Stomach smooth muscle (tissue), 2 donors: Measurements from ENCODE around the gene LEMD3.

ENCODE experiments used
- H3K27ac ChIP-seq: one replicate; pipeline ENCODE4 v1.7.0; 2013; ENCODE audit warnings: mild to moderate bottlenecking, low read length, inconsistent platforms
- H3K27me3 ChIP-seq, 2 donors: one replicate each; pipeline ENCODE4 v1.7.0; 2013; ENCODE audit warnings: low read length in 2 of 2; ENCODE audit not compliant: insufficient read depth in 2 of 2, control insufficient read depth in 1 of 2
- H3K36me3 ChIP-seq, 2 donors: one replicate each; pipeline ENCODE4 v1.7.0; 2013; ENCODE audit warnings: low read length in 2 of 2; ENCODE audit not compliant: control insufficient read depth in 2 of 2, insufficient read depth in 2 of 2
- H3K4me1 ChIP-seq: one replicate; pipeline ENCODE4 v1.7.0; 2013; ENCODE audit warnings: low read length; ENCODE audit not compliant: control insufficient read depth, insufficient read depth
- H3K4me3 ChIP-seq, 2 donors: one replicate each; pipeline ENCODE4 v1.7.0; 2013; ENCODE audit warnings: low read length in 2 of 2
- H3K9ac ChIP-seq, 2 donors: one replicate each; pipeline ENCODE4 v1.7.0; 2013; ENCODE audit warnings: low read length in 2 of 2, mild to moderate bottlenecking in 1 of 2
- H3K9me3 ChIP-seq, 2 donors: one replicate each; pipeline ENCODE4 v1.7.0; 2013; ENCODE audit warnings: low read length in 2 of 2; ENCODE audit not compliant: control insufficient read depth in 2 of 2
- donor health status: healthy.
- donor health status: Pancreatic carcinoma.

LEMD3 gene

GRCh38 chr12:65169320-65170208 lies at the start of gene LEMD3:
TSS of gene LEMD3 (plus strand) at chr12:65169583. CDS start at chr12:65169597, 14 bp downstream.
- no peaks in the 10 kb centered on the region for H3K27me3 ChIP-seq
- H3K4me3 ChIP-seq, result peak within 1 kb of the TSS; percentile 89 to 98
- H3K4me1 ChIP-seq, result peaks cover 7% of the 10 kb centered on the region
- no peaks in the 10 kb centered on the region for H3K36me3 ChIP-seq
- H3K9ac ChIP-seq, result peak within 1 kb of the TSS; percentile 87 to 91
- peak within 1 kb of the TSS; percentile 91 for H3K27ac ChIP-seq
- no peaks in the 10 kb centered on the region for H3K9me3 ChIP-seq

- Histone ChIP-seq H3K4me1 (no peaks in the 10 kb centered on the region), H3K27me3 (peaks cover 27 to 31% of the 10 kb centered on the region in 2 donors), H3K27ac (no peak within 1 kb of the TSS), H3K9me3 (no peaks in the 10 kb centered on the region), H3K4me3 (peak within 1 kb of the TSS; percentile 40 to 67), H3K9ac (no peak within 1 kb of the TSS), H3K36me3 (no peaks in the 10 kb centered on the region)
These were observed 48.1 kb upstream of the LEMD3 start, which contains the start of gene WIF1 for GRCh38 chr12:65121049-65121955. TSS of gene WIF1 (minus strand) at chr12:65121305. CDS start at chr12:65121191, 114 bp downstream.

GRCh38 chr12:65121956-65122469 lies 47.4 kb upstream of the LEMD3 start:
- no peaks in the 10 kb centered on the region for H3K9me3 ChIP-seq
- H3K27ac ChIP-seq, result no peak overlapping the region
- H3K36me3 ChIP-seq, result no peaks in the 10 kb centered on the region
- no peak overlapping the region for H3K9ac ChIP-seq
- H3K4me1 ChIP-seq, result no peaks in the 10 kb centered on the region
- H3K27me3 ChIP-seq, result peaks cover 27 to 31% of the 10 kb centered on the region in 2 donors
- no peak overlapping the region for H3K4me3 ChIP-seq

DNA sequence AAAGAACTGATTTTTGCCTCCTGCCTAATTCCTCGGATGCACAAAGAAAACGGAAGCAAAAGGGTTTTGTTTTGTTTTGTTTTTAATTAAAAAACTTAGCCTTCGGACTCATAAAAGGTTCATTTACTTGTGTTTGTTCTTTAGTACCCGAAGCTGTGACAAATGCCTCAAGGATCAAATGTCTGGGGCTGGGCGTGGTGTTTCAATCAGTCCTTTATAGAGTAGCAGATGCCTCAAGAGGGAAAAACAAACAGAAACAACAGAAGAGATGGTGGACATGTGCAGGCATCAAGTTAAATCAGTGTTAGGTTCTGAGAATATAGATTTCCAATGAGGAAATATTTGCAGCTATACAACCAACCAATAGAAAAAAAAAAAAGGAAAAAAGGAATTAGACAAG lies 46.7 kb upstream of the LEMD3 start:
- Histone ChIP-seq H3K27me3 (peaks cover 25 to 29% of the 10 kb centered on the region in 2 donors), H3K4me3 (no peak overlapping the region), H3K27ac (no peak overlapping the region), H3K36me3 (no peaks in the 10 kb centered on the region), H3K9ac (no peak overlapping the region), H3K9me3 (no peaks in the 10 kb centered on the region), H3K4me1 (no peaks in the 10 kb centered on the region)

GRCh38 chr12:65123435-65124063 lies 45.8 kb upstream of the LEMD3 start:
- Histone ChIP-seq H3K9me3 (no peaks in the 10 kb centered on the region), H3K27me3 (peaks cover 21 to 27% of the 10 kb centered on the region in 2 donors), H3K36me3 (no peaks in the 10 kb centered on the region), H3K4me3 (no peak overlapping the region), H3K9ac (no peak overlapping the region), H3K27ac (no peak overlapping the region), H3K4me1 (no peaks in the 10 kb centered on the region)

- H3K27ac ChIP-seq, result no peak overlapping the region
- no peak overlapping the region for H3K9ac ChIP-seq
- H3K36me3 ChIP-seq, result no peaks in the 10 kb centered on the region
- H3K27me3 ChIP-seq, result peaks cover 15 to 21% of the 10 kb centered on the region in 2 donors
- no peaks in the 10 kb centered on the region for H3K4me1 ChIP-seq
- no peak overlapping the region for H3K4me3 ChIP-seq
- no peaks in the 10 kb centered on the region for H3K9me3 ChIP-seq
These were observed 44.1 kb upstream of the LEMD3 start for GRCh38 chr12:65125247-65125646.

DNA sequence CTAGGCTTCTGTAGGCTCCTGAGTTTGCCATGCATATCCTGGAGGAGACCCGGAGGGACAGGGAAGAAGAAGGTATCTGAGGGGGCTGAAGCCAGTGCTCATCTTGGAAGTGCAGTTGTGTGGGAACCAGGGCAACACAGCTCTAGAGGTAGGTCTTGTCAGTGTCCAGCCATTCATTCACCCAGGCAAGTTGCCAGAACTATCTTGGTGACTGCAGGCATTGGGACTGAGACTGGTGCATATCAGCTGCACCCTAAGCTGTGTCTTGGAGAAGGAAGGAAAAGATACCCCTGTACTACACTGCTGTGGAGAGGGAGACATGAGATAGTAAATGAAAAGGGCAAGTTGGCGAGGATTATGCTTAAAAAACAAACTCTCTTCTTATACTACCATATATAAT lies 43.4 kb upstream of the LEMD3 start:
- H3K9ac ChIP-seq, result no peak overlapping the region
- H3K4me1 ChIP-seq, result no peaks in the 10 kb centered on the region
- no peaks in the 10 kb centered on the region for H3K36me3 ChIP-seq
- H3K27me3 ChIP-seq, result peaks cover 9 to 14% of the 10 kb centered on the region in 2 donors
- H3K4me3 ChIP-seq, result no peak overlapping the region
- H3K9me3 ChIP-seq, result no peaks in the 10 kb centered on the region
- H3K27ac ChIP-seq, result no peak overlapping the region

- H3K9ac ChIP-seq, result no peak overlapping the region
- H3K4me1 ChIP-seq, result no peaks in the 10 kb centered on the region
- H3K36me3 ChIP-seq, result no peaks in the 10 kb centered on the region
- no peak overlapping the region for H3K4me3 ChIP-seq
- H3K27ac ChIP-seq, result no peak overlapping the region
- peaks cover 6 to 9% of the 10 kb centered on the region in 2 donors for H3K27me3 ChIP-seq
- no peaks in the 10 kb centered on the region for H3K9me3 ChIP-seq
These were observed 42.9 kb upstream of the LEMD3 start for GRCh38 chr12:65126482-65126881.

DNA sequence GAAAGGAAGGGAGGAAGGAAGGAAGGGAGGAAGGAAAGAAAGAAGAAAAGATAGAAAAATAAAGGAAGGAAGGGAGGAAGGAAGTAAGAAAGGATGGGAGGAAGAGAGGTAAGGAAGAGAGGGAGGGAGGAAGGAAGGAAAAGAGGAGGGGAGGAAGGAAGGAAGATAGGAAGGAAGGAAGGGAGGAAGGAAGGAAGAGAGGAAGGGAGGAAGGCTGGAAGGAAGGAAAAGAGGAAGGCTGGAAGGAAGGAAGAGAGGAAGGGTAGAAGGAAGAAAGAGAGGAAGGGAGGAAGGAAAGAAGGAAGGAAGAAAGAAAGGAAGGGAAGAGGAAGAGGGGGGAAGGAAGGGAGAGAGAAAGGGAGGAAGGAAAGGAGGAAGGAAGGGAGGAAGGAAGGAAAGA lies 35.5 kb upstream of the LEMD3 start:
- Histone ChIP-seq H3K4me1 (no peaks in the 10 kb centered on the region), H3K27ac (no peak overlapping the region), H3K9ac (no peak overlapping the region), H3K27me3 (no peaks in the 10 kb centered on the region), H3K4me3 (no peak overlapping the region), H3K36me3 (no peaks in the 10 kb centered on the region), H3K9me3 (no peaks in the 10 kb centered on the region)

DNA sequence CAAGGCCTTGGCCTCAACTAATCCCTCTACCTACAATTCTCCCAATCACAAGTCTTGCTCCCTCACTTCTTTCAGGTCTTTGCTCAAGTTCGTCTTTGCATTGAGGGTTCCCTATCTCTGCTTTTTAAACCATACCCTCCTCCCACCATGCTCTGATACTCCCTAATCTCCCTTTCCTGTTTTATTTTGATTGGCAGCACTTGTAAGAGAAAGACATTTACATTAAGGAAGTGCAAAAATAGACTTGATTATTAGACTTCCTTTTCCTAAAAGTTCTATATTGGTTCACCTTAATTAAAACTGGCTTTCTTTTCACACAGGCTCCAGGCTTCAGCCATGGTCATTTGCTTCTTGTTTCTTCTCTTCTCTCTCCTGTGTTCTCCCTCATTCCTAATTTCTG lies 30.0 kb upstream of the LEMD3 start:
- Histone ChIP-seq H3K9me3 (no peaks in the 10 kb centered on the region), H3K36me3 (no peaks in the 10 kb centered on the region), H3K27me3 (peaks cover 0 to 3% of the 10 kb centered on the region in 2 donors), H3K9ac (no peak overlapping the region), H3K4me1 (no peaks in the 10 kb centered on the region), H3K4me3 (no peak overlapping the region), H3K27ac (no peak overlapping the region)
